ENCODE data around the gene GSTM3.

DNA sequence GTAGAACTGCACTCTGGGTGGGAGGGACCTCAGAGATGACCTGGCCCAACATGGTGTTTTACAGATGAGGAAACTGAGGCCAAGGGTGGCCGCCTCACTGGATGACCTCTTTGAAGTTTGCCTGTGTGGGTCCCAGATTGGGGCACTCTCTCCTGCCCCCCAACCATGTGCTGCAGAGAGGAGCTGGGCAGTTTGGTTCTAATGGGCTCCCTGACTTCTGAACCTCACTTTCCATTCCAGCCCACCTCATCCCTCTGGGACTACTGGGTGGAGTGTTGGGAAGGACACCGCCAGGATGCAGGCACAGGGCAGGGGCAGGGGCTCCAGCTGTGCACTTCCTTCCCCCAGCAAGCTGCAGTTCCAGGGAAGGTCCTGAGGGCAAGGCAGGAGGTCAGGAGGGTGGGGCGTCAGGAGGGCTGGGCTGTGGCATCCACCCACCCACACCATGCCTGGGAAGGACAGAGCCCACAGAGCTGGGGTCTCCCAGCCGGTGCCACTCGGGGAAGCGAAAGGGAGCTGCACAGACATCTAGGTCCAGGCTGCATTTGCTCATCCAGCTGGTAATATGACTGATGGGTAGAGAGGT is 33.2 kb upstream of the GSTM3 start:
- TF ChIP-seq POLR2A (IDR thresholded peaks at IDR 0.05) = no peak
- TF ChIP-seq, protein P1, sequence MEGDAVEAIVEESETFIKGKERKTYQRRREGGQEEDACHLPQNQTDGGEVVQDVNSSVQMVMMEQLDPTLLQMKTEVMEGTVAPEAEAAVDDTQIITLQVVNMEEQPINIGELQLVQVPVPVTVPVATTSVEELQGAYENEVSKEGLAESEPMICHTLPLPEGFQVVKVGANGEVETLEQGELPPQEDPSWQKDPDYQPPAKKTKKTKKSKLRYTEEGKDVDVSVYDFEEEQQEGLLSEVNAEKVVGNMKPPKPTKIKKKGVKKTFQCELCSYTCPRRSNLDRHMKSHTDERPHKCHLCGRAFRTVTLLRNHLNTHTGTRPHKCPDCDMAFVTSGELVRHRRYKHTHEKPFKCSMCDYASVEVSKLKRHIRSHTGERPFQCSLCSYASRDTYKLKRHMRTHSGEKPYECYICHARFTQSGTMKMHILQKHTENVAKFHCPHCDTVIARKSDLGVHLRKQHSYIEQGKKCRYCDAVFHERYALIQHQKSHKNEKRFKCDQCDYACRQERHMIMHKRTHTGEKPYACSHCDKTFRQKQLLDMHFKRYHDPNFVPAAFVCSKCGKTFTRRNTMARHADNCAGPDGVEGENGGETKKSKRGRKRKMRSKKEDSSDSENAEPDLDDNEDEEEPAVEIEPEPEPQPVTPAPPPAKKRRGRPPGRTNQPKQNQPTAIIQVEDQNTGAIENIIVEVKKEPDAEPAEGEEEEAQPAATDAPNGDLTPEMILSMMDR (IDR thresholded peaks at IDR 0.05) = no peak
